GM18511 (cell line): ENCODE measurements around the gene TGFBI.

Experiments used
- ATAC-seq: cut with Tn5 transposase; IDR thresholded peaks from one replicate; pipeline ENCODE4 v1.9.1; 2021; ENCODE audit warnings: mild to moderate bottlenecking, moderate library complexity; ENCODE audit not compliant: unreplicated experiment

TGFBI gene

GRCh38 chr5:136028782-136029742 lies at the start of gene TGFBI:
TSS of gene TGFBI (plus strand) at chr5:136028988. CDS start at chr5:136029056, 68 bp downstream.
- ATAC-seq = no peak

GRCh38 chr5:135978993-135979392 lies 49.8 kb upstream of the TGFBI start:
- no peak for ATAC-seq

- no peak for ATAC-seq
Observed at GRCh38 chr5:135979510-135979909, 49.3 kb upstream of the TGFBI start.

- no peak for ATAC-seq
Observed at GRCh38 chr5:135980620-135981019, 48.2 kb upstream of the TGFBI start.

- ATAC-seq = no peak
Observed at GRCh38 chr5:135985951-135986350, 42.8 kb upstream of the TGFBI start.

- no peak for ATAC-seq
Observed at GRCh38 chr5:135986401-135986800, 42.4 kb upstream of the TGFBI start.

- ATAC-seq = no peak
Observed at GRCh38 chr5:135986891-135987401, 41.8 kb upstream of the TGFBI start.

GRCh38 chr5:135988546-135988945 lies 40.2 kb upstream of the TGFBI start:
- no peak for ATAC-seq

- ATAC-seq = no peak
Observed at GRCh38 chr5:135989686-135990085, 39.1 kb upstream of the TGFBI start.

GRCh38 chr5:135990528-135991255 lies 38.1 kb upstream of the TGFBI start:
- no peak for ATAC-seq

- ATAC-seq = no peak
Observed at GRCh38 chr5:135991429-135991828, 37.4 kb upstream of the TGFBI start.

- no peak for ATAC-seq
Observed at GRCh38 chr5:135993335-135993879, 35.4 kb upstream of the TGFBI start.

- ATAC-seq = no peak
Observed at GRCh38 chr5:135993880-135994636, 34.7 kb upstream of the TGFBI start.

- ATAC-seq = no peak
Observed at GRCh38 chr5:135995976-135996375, 32.8 kb upstream of the TGFBI start.

- no peak for ATAC-seq
Observed at GRCh38 chr5:135996611-135997010, 32.2 kb upstream of the TGFBI start.

- no peak for ATAC-seq
Observed at GRCh38 chr5:135997673-135998335, 31.0 kb upstream of the TGFBI start.

GRCh38 chr5:135998889-135999288 lies 29.9 kb upstream of the TGFBI start:
- no peak for ATAC-seq

GRCh38 chr5:135999406-136000139 lies 29.2 kb upstream of the TGFBI start:
- no peak for ATAC-seq

GRCh38 chr5:136000147-136000546 lies 28.6 kb upstream of the TGFBI start:
- ATAC-seq = no peak
